HCT116 (cell line): Measurements from ENCODE around the gene ESR1. TPM values are rescaled to one million over a fixed set of nuclear protein-coding genes. Genes with fewer than 3 reads are reported as not detected.

ENCODE experiments used
- ATAC-seq: fragments of 200-7000 bp; cut with Tn5 transposase; 2 replicates; pipeline ENCODE4 v1.9.1; 2020; ENCODE audit warnings: mild to moderate bottlenecking, moderate library complexity
- BruUV-seq: library from RNA; stranded (reverse); fragments of 400-500 nt; replicated peaks from 2 replicates; lab custom pipeline; 2021; lab: Mats Ljungman, UMichigan
- CTCF ChIA-PET: fragments of 300-600 bp; sonication (Branson Sonifier 250); formaldehyde crosslinking; loops from one replicate; lab custom pipeline; 2021; ENCODE audit warnings: antibody characterized with exemption; lab: Charles Lee
- POLR2A ChIA-PET: fragments of 300-600, 350-600 bp; sonication (Branson Sonifier 250); formaldehyde crosslinking; loops from one replicate; lab custom pipeline; 2021; ENCODE audit warnings: antibody characterized with exemption; lab: Charles Lee
- RAD21 ChIA-PET, 2 experiments: fragments of 300-600 bp; sonication (Branson Sonifier 250); formaldehyde crosslinking; loops; one replicate each; lab custom pipeline; 2023; ENCODE audit warnings: low total read pairs in 2 of 2; ENCODE audit not compliant: uncharacterized antibody in 2 of 2, unreplicated experiment in 2 of 2, low non-redundant PET in 1 of 2; lab: Charles Lee
- DNase-seq: peaks from one replicate; pipeline ENCODE4 v3.0.0-alpha.2; 2010; ENCODE audit warnings: low read depth, low spot score
- H2AFZ ChIP-seq: fragments of 200-600 bp; shearing (Covaris generic), sonication (generic); 2 replicates; pipeline ENCODE4 v1.6.1; 2017; ENCODE audit warnings: low read depth, mixed run types, mixed read lengths, antibody characterized with exemption, low read length; ENCODE audit not compliant: poor library complexity, severe bottlenecking
- H3K27ac ChIP-seq: 2 replicates; pipeline ENCODE4 v1.5.1; 2012; ENCODE audit warnings: low read depth, low read length
- H3K27me3 ChIP-seq: fragments of 200-600 bp; sonication (generic); 2 replicates; pipeline ENCODE4 v1.6.1; 2016; ENCODE audit warnings: mixed run types, low read length, mixed read lengths; ENCODE audit not compliant: insufficient read depth
- H3K36me3 ChIP-seq, 2 experiments: fragments of 200-500 bp in 1 of 2; fragments of 200-600 bp in 1 of 2; sonication (Bioruptor generic) in 1 of 2; sonication (generic) in 1 of 2; 2 replicates each; pipeline versions ENCODE4 v1.5.1 to v1.6.1; 2014 to 2016; ENCODE audit warnings: low read length in 2 of 2, inconsistent platforms in 1 of 2, mixed read lengths in 1 of 2, mixed run types in 1 of 2; ENCODE audit not compliant: insufficient read depth in 2 of 2, control insufficient read depth in 1 of 2
- H3K4me1 ChIP-seq, 2 experiments: fragments of 200-600 bp in 1 of 2; sonication (generic) in 1 of 2; 2 replicates each; pipeline versions ENCODE4 v1.5.1 to v1.6.1; 2012 to 2017; ENCODE audit warnings: low read length in 2 of 2, inconsistent platforms in 1 of 2, mild to moderate bottlenecking in 1 of 2, mixed read lengths in 1 of 2, mixed run types in 1 of 2, moderate library complexity in 1 of 2; ENCODE audit not compliant: insufficient read depth in 2 of 2, control insufficient read depth in 1 of 2
- H3K4me2 ChIP-seq: fragments of 200-600 bp; sonication (generic); 2 replicates; pipeline ENCODE4 v1.6.1; 2017; ENCODE audit warnings: mixed run types, low read length, mixed read lengths
- H3K4me3 ChIP-seq, 2 experiments: fragments of 200-600 bp in 1 of 2; sonication (generic) in 1 of 2; replicated peaks in 1 of 2; 2 replicates each; pipeline ENCODE4 v1.5.1; 2011 to 2016; ENCODE audit warnings: low read length in 2 of 2, control low read depth in 1 of 2, low read depth in 1 of 2, mild to moderate bottlenecking in 1 of 2, mixed read lengths in 1 of 2, mixed run types in 1 of 2
- H3K79me2 ChIP-seq: fragments of 200-600 bp; sonication (generic); 2 replicates; pipeline ENCODE4 v1.6.1; 2017; ENCODE audit warnings: mild to moderate bottlenecking, mixed run types, low read length, moderate library complexity, mixed read lengths; ENCODE audit not compliant: insufficient read depth
- H3K9ac ChIP-seq: fragments of 200-600 bp; sonication (generic); 2 replicates; pipeline ENCODE4 v1.6.1; 2016; ENCODE audit warnings: low read length, mixed read lengths
- H3K9me2 ChIP-seq: fragments of 200-600 bp; sonication (generic), shearing (Covaris generic); 2 replicates; pipeline ENCODE4 v1.6.1; 2017; ENCODE audit warnings: mixed run types, mild to moderate bottlenecking, moderate library complexity; ENCODE audit not compliant: insufficient read depth
- H3K9me3 ChIP-seq, 2 experiments: fragments of 200-500 bp in 1 of 2; fragments of 200-600 bp in 1 of 2; sonication (Bioruptor generic) in 1 of 2; sonication (generic) in 1 of 2; 2 replicates each; pipeline ENCODE4 v1.6.1; 2014 to 2017; ENCODE audit warnings: low read length in 2 of 2, mixed read lengths in 2 of 2, inconsistent platforms in 1 of 2, low read depth in 1 of 2, mild to moderate bottlenecking in 1 of 2, mixed run types in 1 of 2, moderate library complexity in 1 of 2; ENCODE audit not compliant: control insufficient read depth in 1 of 2, insufficient read depth in 1 of 2
- H4K20me1 ChIP-seq: fragments of 200-600 bp; sonication (generic), shearing (Covaris generic); 2 replicates; pipeline ENCODE4 v1.6.1; 2017; ENCODE audit warnings: mixed run types, mild to moderate bottlenecking, moderate library complexity; ENCODE audit not compliant: insufficient read depth
- CBX3 ChIP-seq: IDR thresholded peaks from 2 replicates; pipeline ENCODE4 v1.6.1; 2012; ENCODE audit warnings: low read depth
- CTCF ChIP-seq, 3 experiments: fragments of 200-600 bp in 1 of 3; sonication (generic) in 1 of 3; IDR thresholded peaks in 2 of 3; conservative IDR thresholded peaks in 1 of 3; 2 replicates each; pipeline ENCODE4 v1.5.1; 2012 to 2017; ENCODE audit warnings: low read depth in 2 of 3, low read length in 2 of 3, antibody characterized with exemption in 1 of 3, borderline replicate concordance in 1 of 3, control low read depth in 1 of 3, mild to moderate bottlenecking in 1 of 3, mixed read lengths in 1 of 3, mixed run types in 1 of 3, moderate library complexity in 1 of 3; ENCODE audit not compliant: insufficient read depth in 1 of 3
- EGR1 ChIP-seq: IDR thresholded peaks from 2 replicates; pipeline ENCODE4 v1.6.1; 2012; ENCODE audit warnings: low read depth
- ELF1 ChIP-seq: IDR thresholded peaks from 2 replicates; pipeline ENCODE4 v1.6.1; 2012; ENCODE audit warnings: low read depth, borderline replicate concordance
- FOSL1 ChIP-seq: IDR thresholded peaks from 2 replicates; pipeline ENCODE4 v1.6.1; 2012; ENCODE audit warnings: low read depth
- MAX ChIP-seq: IDR thresholded peaks from 2 replicates; pipeline ENCODE4 v1.6.1; 2012
- POLR2A ChIP-seq: IDR thresholded peaks from 2 replicates; pipeline ENCODE4 v1.7.0; 2011; ENCODE audit warnings: borderline replicate concordance; ENCODE audit not compliant: insufficient read depth, insufficient read length; ENCODE audit errors: extremely low read depth
- REST ChIP-seq: IDR thresholded peaks from 2 replicates; pipeline ENCODE4 v1.6.1; 2012; ENCODE audit warnings: low read depth
- SP1 ChIP-seq: IDR thresholded peaks from 2 replicates; pipeline ENCODE4 v1.6.1; 2012; ENCODE audit warnings: low read depth
- TCF7L2 ChIP-seq: IDR thresholded peaks from 2 replicates; pipeline ENCODE4 v1.7.0; 2011; ENCODE audit warnings: borderline replicate concordance, inconsistent platforms; ENCODE audit not compliant: insufficient read depth, insufficient read length; ENCODE audit errors: extremely low read depth
- ZBTB33 ChIP-seq: IDR thresholded peaks from 2 replicates; pipeline ENCODE4 v1.6.1; 2011; ENCODE audit warnings: mild to moderate bottlenecking, low read length, moderate library complexity; ENCODE audit not compliant: insufficient replicate concordance; ENCODE audit errors: extremely low read depth
- ZFX ChIP-seq: fragments of 450-650 bp; IDR thresholded peaks from 2 replicates; pipeline ENCODE4 v1.6.1; 2017
- intact Hi-C: fragments of 100-400 bp; cut with micrococcal nuclease; formaldehyde crosslinking; loops from 2 replicates; pipeline ENCODE4 v1.10.0; 2022
- total RNA-seq: library from RNA; stranded (reverse); gene quantifications from one replicate; pipeline ENCODE4 v1.2.1, GENCODE V29; 2021; ENCODE audit not compliant: unreplicated experiment

ESR1 gene
- total RNA-seq, 1 experiment from 2014 or later: 0.17 TPM

- H3K27ac ChIP-seq: no peak overlapping the region
- no peaks in the 10 kb centered on the region for H3K9me3 ChIP-seq
- H3K9me2 ChIP-seq: no peaks in the 10 kb centered on the region
- H3K79me2 ChIP-seq: no peaks in the 10 kb centered on the region
- no peak for ATAC-seq
- no peaks in the 10 kb centered on the region for H3K27me3 ChIP-seq
- BruUV-seq: no TSS peak
- RAD21 ChIA-PET: no interaction called here
- TF ChIP-seq CTCF (IDR thresholded peaks at IDR 0.05 in 2 of 3, conservative IDR thresholded peaks at IDR 0.05 in 1 of 3; ENCODE audit: borderline replicate concordance in 1 of 3, insufficient read depth in 1 of 3, low read depth in 2 of 3, low read length in 2 of 3): peak in 2 of 3 experiments; percentile 20 to 25; a peak in 1 of 6 replicates
- TF ChIP-seq FOSL1: no peak
- no peak for TF ChIP-seq CBX3
- TF ChIP-seq MAX: no peak
- H3K4me3 ChIP-seq: no peak overlapping the region
- H3K9ac ChIP-seq: no peak overlapping the region
- no peaks in the 10 kb centered on the region for H4K20me1 ChIP-seq
- POLR2A ChIA-PET: interaction anchor here (0.6 kb wide), 1 partner anchor 19 kb away, joined by 4 read pairs; no protein-coding TSS in a partner anchor
- intact Hi-C loops: no loop called here
- H2AFZ ChIP-seq: no peak overlapping the region
- H3K36me3 ChIP-seq: no peaks in the 10 kb centered on the region
- CTCF ChIA-PET: interaction anchor here (1.1 kb wide), 1 partner anchor 10 kb away, joined by 4 read pairs; no protein-coding TSS in a partner anchor
- H3K4me1 ChIP-seq: no peaks in the 10 kb centered on the region
- H3K4me2 ChIP-seq: no peak overlapping the region
- DNase-seq: no peak
Observed at GRCh38 chr6:152078804-152079203, 271.3 kb downstream of the ESR1 start.

- H3K27ac ChIP-seq: no peak overlapping the region
- DNase-seq (peak; percentile 76), ATAC-seq (peak; percentile 76)
- ChIA-PET RAD21 (no interaction called here), POLR2A (interaction anchor here (1.2 kb wide), 1 partner anchor 10 kb away, joined by 4 read pairs; no protein-coding TSS in a partner anchor), CTCF (no interaction called here)
- peak overlapping the region; percentile 21 for H2AFZ ChIP-seq
- H3K27me3 ChIP-seq: no peaks in the 10 kb centered on the region
- no peak overlapping the region for H3K9ac ChIP-seq
- no TSS peak for BruUV-seq
- no peaks in the 10 kb centered on the region for H3K9me3 ChIP-seq
- intact Hi-C loops: no loop called here
- peaks cover 0 to 32% of the 10 kb centered on the region in 2 experiments; a peak in 2 of 4 replicates for H3K4me1 ChIP-seq
- H3K79me2 ChIP-seq: no peaks in the 10 kb centered on the region
- no peak overlapping the region for H3K4me3 ChIP-seq
- peak overlapping the region; percentile 58 for H3K4me2 ChIP-seq
- no peaks in the 10 kb centered on the region; the same call in 1 of the 2 replicates for H3K9me2 ChIP-seq
- no peaks in the 10 kb centered on the region for H4K20me1 ChIP-seq
- no peaks in the 10 kb centered on the region for H3K36me3 ChIP-seq
- TF ChIP-seq SP1: peak; percentile 85
- no peak for TF ChIP-seq EGR1
- no peak for TF ChIP-seq ELF1
- TF ChIP-seq ZBTB33: no peak
- no peak for TF ChIP-seq ZFX
- TF ChIP-seq POLR2A: no peak
- TF ChIP-seq TCF7L2: peak; percentile 56
- no peak for TF ChIP-seq REST
Observed at GRCh38 chr6:152085451-152085921, 278.0 kb downstream of the ESR1 start.
